GM21381 (cell line): ENCODE results near the gene AP3S1.
"Not testable (repeated sequence)": the region's sequence is repeated elsewhere in the genome, so short reads cannot be mapped to it uniquely, and the experiment has no call there.

Source experiments
- ATAC-seq: cut with Tn5 transposase; IDR thresholded peaks from one replicate; pipeline ENCODE4 v1.9.1; 2021; ENCODE audit warnings: mild to moderate bottlenecking, moderate library complexity; ENCODE audit not compliant: unreplicated experiment

Gene AP3S1

DNA sequence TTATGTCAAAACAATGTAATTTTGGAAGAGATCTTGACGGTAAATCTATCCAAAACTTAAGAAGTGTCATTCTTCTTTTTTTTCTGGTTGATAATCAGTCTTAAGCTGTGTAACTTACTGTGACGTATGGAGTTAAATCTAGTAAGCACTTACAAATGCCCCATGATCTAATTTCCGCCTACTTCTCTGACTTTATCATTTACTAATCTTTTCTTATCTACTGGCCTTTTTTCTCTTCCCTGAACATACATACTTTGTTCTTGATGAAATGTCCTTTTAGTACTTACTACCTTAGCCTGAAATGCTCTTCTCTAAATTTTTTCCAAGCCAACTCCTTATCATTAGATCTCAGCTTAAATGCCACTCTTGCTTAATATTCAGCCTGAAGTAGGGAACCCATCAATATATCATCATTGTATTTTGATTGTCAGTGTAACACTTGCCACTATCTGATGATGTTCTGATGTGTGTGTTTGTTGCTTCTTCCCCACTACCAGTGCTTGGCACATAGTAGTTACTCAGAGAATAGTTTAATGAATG, 27.6 kb downstream of the AP3S1 start:
- ATAC-seq, result no peak

DNA sequence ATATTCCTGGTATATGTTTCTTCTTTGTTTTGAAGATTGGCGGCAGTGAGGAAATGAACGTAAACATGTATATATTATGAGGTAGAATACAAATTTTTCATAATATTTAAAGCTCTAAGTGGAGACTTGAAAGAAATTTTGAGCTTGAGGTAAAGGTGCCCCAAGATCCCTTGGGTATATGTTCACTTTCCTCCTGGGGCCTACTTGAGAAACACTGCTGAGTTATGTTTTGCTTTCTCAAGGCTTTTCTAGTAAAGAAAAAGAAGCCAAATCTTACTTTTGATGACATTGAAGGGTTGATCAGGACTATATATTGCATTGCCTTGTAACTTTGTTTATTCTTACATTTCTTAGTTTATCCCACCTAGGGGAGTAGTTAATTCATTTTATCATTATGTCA, 30.7 kb downstream of the AP3S1 start:
- no peak for ATAC-seq

DNA sequence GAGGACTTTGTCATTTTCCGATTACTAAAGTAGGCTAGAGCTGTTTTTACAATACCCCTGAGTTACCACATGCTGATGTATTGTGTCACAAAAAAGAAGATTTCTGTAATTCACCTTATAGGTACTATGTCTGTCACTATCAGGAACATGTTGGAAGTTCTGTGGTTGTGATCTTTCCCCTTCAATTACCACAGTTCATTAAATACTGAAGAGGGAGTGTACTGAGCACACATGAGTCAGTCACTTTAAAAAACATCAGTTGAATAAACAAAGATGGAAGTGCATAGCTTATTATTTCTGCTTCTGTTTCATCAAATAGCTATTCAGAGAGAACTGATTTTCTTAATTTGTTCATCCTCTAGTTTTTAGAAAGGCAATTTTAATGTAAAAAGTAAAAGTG, 31.7 kb downstream of the AP3S1 start:
- ATAC-seq, result no peak

DNA sequence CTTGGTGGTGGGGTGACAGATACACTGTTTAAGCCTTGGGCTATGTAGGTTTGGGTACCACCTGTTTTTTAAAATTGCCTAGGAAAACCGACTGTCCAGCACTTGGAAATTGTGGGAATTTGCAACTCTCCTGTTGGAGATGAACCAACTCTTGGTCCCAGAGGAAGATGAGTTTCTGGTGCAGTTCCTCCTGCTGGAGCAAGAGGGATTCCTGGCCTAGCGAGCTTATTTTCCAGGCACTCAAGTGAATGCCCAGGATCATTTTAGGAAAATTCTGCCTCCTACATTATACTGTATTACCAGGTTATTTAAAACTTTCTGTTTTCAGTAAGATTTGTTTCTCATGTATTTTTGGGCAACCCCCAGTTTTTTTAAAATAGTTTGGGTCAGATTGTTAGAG, 33.7 kb downstream of the AP3S1 start:
- ATAC-seq, result no peak

DNA sequence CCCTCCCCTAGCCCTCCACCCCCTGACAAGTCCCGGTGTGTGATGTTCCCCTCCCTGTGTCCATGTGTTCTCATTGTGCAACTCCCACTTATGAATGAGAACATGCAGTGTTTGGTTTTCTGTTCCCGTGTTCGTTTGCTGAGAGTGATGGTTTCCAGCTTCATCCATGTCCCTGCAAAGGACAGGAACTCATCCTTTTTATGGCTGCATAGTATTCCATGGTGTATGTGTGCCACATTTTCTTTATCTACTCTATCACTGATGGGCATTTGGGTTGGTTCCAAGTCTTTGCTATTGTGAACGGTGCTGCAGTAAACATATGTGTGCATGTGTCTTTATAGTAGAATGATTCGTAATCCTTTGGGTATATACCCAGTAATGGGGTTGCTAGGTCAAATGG, 35.6 kb downstream of the AP3S1 start:
- not testable (repeated sequence) for ATAC-seq

DNA sequence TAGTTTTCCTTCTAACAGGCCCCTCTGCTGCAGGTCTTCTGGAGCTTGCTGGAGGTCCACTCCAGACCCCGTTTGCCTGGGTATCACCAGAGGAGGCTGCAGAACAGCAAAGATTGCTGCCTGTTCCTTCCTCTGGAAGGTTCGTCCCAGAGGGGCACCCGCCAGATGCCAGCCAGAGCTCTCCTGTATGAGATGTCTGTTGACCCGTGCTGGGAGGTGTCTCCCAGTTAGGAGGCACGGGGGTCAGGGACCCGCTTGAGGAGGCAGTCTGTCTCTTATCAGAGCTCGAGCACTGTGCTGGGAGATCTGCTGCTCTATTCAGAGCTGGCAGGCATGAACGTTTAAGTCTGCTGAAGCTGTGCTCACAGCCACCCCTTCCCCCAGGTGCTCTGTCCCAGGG, 40.7 kb downstream of the AP3S1 start:
- ATAC-seq, result not testable (repeated sequence)

DNA sequence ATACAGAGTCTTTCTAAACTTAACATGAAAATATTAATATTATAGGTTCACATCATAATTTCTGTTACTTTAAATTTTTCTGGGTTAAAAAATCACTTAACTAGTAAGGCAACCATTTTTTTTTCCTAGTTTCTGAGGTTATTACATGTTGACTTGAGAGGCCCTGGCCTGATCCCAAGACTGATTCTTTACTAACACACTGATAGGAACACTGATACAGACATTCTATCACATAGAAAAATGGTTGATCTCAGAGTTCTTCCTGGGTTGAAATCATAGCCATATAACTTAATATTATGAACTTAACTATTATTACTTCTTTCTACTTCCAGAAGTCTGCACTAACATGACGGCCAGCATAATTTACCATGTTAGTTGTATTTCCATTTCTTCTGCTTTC, 43.0 kb downstream of the AP3S1 start:
- no peak for ATAC-seq

DNA sequence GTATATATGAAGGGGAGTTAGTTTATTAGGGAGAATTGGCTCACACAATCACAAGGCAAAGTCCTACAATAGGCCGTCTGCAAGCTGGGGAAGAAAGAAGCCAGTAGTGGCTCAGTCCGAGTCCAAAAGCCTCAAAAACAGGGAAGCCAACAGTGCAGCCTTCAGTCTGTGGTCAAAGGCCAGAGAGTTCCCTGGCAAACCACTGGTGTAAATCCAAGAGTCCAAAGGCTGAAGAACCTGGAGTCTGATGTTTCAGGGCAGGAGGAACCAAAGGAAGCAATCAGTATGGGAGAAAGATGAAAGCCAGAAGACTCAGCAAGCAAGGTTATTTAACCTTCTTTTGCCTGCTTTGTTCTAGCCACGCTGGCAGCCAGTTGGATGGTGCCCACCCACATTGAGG, 43.5 kb downstream of the AP3S1 start:
- not testable (repeated sequence) for ATAC-seq

DNA sequence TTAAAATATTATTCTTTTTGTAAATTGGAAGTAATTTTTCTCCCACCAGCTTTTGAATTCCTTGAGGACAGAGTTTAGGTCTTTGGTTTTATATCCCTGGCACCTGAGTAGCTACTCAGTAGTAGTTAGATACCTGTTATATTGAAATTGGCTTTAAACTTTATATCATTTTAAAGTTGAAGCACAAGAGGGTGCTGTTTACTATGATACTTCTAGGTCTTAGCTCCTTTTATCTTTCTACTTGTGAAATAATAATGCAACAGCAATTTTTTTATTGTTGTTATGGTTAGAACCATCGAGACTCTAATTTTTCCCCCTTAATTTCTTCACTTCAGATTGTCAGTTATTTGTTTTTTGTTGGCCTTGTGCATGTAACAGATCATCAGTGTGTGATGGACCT, 46.3 kb downstream of the AP3S1 start:
- ATAC-seq, result no peak

DNA sequence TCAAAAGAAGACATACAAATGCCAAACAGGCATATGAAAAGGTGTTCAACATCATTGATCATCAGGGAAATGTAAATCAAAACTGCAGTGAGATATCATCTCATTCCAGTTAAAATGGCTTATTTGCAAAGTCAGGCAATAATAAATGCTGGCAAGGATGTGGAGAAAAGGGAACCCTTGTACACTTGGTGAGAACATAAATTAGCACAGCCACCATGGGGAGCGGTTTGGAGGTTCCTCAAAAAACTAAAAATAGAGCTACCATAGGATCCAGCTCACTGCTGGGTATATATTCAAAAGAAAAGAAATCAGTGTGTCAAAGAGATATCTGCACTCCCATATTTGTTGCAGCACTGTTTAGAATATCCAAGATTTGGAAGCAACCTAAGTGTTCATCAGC, 50.3 kb downstream of the AP3S1 start:
- no peak for ATAC-seq

DNA sequence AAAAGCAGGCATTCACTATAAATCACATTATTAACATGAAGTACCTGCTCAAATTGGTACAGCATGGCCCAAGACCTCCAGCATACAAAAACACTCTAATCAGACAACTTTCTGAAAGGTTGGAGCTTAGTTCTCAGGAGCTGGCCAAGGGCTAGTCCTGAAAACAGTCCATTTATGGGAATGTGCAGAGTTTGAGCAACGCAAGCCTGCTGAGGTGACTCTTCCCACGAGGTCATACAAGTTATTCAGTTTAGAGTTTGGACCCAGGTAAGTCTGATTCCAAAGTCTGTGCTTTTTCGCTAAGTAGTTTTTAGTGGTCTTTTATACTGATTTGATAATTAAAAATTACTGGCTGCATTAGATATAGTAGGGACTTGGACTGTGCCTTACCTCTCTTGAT, 52.6 kb downstream of the AP3S1 start:
- no peak for ATAC-seq

DNA sequence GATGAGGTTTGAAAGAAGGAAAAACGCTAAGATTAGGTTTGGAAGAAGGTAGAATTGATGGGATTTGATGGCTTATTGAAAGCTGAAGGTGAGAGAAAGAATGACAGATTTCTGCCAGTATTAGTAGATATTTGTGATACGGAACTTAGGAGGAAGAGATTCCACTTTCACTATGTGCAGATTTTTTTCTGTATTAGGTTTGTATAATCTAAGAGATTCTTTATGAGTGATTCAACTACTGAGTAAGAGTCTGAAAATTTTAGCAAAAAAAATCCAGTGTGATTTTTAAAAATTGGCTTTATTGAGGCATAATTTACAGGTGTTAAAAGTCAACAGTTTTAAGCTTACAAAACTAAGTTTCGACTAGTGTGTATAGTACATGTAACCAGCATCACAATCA, 54.1 kb downstream of the AP3S1 start:
- ATAC-seq, result no peak

DNA sequence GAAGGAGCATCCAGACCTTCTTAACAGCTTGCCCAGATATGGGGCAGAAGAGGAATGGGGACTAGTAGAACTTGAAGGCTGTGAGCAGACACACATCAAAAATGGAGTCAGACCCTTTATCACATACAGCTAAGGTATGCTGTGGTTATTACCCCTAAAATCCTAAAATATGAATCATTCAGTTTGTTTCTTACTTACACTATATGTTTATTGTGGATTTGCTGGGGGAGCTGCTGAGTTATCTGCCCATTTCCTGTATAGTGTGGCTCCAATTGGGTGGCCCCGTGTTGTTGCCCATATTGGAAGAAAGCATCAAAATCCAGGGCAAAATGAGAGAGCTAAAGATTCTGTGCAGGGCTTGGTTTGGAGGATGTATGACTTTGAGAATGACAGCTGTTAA, 56.9 kb downstream of the AP3S1 start:
- no peak for ATAC-seq

DNA sequence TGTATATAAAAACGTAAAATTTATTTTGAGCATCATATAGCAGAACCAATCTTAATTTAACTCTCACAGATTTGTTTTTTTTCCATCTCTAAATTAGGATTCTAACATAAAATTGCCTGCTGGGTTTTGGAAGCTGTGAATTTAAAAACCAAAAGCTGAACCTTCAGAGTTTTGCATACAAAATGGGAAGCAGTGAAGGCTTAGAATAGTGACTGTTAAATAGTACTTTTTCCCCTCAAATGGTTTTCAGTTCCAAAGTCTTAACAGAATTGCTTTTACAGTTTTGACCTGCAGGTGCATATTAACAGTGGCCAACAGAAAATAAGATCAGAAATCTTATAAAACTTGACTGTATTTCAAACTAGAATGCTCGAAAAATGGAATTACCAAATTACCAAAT, 65.4 kb downstream of the AP3S1 start:
- no peak for ATAC-seq

DNA sequence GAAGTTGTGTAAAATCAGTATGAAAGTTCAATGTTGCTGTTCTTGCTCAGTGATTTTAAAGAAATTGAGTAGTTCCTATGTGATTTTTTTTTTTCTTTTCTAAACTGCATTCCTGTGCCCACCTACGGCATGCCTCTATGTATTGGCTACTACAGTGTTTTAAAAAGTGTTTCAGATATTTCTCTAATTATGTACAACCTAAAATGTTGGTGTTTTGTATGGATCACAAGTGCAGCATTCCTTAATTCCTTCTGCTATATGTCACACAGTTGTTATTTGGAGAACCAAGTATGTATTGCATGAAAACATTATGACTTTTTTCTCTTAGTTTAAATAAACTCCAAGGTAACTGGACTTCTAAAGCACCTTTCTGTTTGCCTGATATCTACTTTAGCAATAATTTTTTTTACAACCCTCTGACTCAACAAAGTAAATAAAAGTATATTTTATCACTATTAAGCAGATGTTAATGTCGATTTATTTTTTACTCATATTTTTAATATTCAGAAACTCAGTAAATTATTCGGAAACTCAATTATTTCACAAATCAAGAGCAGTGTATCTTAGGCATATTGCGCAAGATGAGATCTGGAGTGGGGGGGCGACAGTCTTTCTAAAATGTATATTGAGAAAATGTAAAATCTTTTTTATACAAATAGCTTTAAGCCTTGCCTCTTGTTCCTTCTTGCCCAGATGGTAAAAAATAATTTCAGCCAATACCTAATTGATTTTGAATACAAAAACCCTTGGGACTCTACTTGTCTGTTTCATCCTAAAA, 72.1 kb downstream of the AP3S1 start:
- not testable (repeated sequence) for ATAC-seq

DNA sequence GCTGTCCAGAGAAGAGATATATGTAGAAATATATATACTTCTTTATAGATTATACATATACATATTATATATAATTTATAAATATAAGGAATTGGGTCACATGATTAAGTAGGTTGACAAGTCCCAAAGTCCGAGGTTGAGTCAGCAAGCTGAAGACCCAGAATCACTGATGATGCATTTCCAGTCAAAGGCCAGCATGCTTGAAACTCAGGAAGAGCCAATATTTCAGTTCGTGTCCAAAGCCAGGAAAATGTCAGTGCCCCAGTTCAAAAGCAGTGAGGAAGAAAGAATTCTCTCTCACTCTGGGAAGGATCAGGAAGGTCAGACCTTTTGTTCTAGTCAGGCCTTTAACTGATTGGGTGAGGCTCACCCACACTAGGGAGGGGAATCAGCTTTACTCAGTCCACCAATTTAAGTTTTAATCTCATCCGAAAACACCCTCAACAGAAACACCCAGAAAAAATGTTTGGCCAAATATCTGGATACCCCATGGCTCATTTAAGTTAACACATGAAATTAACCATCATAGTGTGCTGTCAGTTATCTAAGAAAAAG, 78.5 kb downstream of the AP3S1 start:
- no peak for ATAC-seq

DNA sequence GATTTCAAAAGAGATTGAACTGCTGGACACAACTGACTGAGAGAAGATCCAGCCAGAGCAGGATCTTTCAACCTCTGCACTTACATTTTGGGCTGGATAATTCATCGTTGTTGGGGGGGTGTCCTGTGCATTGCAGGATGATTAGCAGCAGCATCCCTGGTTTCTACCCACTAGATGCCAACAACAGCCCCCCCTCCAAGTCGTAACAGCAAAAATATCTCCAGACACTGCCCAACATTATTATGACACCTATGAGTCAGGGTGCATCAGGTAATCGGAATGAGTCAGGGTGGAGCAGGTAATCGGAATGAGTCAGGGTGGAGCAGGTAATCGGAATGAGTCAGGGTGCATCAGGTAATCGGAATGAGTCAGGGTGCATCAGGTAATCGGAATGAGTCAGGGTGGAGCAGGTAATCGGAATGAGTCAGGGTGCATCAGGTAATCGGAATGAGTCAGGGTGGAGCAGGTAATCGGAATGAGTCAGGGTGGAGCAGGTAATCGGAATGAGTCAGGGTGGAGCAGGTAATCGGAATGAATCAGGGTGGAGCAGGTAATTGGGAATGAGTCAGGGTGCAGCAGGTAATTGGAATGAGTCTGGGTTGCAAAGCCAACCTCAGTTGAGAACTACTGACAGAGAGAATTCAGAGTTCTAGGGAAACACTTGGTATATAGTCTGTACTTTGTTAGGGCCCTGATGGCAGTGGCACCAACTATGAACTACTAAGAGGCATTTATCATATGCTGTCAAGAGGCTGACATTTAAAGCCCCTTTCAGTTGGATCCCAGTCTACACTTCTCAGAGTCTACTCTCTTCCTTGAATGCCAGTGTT, 87.1 kb downstream of the AP3S1 start:
- not testable (repeated sequence) for ATAC-seq

DNA sequence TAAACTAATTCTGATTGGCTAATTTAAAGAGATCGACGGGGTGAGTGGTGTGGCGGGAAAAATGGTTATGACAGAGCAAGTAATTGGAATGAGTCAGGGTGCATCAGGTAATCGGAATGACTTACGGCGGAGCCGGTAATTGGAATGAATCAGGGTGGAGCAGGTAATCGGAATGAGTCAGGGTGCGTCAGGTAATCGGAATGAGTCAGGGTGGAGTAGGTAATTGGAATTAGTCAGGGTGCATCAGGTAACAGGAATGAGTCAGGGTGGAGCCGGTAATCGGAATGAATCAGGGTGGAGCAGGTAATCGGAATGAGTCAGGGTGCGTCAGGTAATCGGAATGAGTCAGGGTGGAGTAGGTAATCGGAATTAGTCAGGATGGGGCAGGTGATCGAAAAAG, 88.4 kb downstream of the AP3S1 start:
- ATAC-seq, result not testable (repeated sequence)

DNA sequence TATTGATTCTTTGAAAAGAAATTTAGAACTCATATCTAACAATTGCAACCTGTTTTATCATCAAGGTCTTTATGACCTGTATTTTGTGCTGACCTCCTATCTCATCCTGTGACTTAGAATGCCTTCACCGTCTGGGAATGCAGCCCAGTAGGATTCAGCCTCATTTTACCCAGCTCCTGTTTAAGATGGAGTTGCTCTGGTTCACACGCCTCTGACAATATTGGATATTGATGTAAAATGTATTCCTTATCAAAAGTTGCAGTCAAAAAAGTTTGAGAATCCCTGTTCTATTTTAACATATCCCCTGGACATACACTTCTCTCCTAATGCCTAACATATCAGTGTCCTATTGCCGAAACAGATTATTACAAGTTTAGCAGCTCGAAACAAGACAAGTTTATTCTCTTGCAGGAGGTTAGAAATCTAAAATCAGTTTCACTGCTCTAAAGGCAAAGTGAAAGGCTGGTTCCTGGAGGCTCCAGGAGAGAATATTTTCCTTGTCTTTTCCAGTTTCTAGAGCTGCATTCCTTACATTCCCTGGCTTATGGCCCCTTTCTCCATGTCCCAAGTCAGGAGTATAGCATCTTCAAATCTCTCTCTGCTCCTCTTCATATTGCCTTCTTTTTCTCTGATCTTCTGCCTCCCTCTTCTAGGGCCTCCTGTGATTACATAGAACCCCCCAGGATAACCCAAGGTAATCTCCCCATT, 89.0 kb downstream of the AP3S1 start:
- ATAC-seq, result no peak

DNA sequence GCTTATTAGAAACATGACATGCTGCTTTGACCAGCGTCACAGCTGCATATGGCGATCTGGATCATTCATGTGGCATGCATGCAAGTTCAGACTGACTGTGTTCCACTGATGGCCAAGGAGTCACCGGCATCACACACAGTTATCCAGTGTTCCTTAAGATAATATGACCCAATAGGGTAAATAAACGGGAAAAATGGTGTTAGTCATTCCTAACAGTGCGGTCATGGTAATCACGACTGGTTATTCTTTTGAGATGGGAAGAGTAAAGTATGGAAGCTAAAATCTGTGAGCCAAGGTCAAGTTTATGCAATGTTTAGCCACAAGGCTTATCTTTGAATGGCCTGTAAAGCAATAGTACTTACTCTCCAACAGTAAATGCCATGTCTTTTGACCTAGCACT, 91.3 kb downstream of the AP3S1 start:
- no peak for ATAC-seq

DNA sequence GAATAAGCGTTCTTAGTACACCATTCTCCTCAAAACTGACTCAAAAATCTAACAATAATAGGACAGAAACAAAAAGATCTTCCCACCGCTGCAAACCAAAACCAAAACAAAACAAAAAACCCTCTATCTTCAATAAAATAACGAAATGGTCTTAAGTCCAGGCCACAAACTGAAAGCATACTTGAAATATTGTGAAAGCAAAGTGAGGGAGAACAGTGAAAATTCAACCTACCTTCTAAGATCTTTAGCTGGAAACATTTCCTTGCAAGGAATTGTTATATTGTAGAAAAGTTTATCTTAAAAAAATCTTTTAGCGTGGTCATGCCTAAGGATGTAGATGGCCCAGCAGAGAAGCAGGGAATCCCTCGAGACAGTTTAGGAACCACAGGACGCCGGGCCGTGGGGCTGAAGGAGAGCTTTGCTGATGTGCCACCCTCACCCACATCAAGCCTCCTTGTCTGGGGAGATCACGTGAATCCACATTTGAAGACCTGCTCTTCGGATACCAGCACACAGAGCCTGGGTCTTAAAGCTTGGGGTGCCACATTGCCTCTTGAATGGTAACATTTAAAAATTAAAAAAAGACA, 92.7 kb downstream of the AP3S1 start:
- no peak for ATAC-seq
